GM21390 (cell line): ENCODE results near the gene SLC38A6.

Experiments
- ATAC-seq: cut with Tn5 transposase; IDR thresholded peaks from one replicate; pipeline ENCODE4 v1.9.1; 2021; ENCODE audit not compliant: unreplicated experiment

The SLC38A6 gene

GRCh38 chr14:60980811-60981632 is at the start of gene SLC38A6, which contains the start of gene TRMT5:
TSS of gene SLC38A6 (plus strand) at chr14:60981245. CDS start at chr14:60981278, 33 bp downstream.
TSS of gene TRMT5 (minus strand) at chr14:60981079. CDS start at chr14:60980973, 106 bp downstream.
- ATAC-seq: peak; percentile 85

GRCh38 chr14:60933920-60934655 is 47.0 kb upstream of the SLC38A6 start:
- ATAC-seq: no peak

- no peak for ATAC-seq
These were observed 45.7 kb upstream of the SLC38A6 start for GRCh38 chr14:60935319-60935718.

GRCh38 chr14:60943637-60944032 is 37.4 kb upstream of the SLC38A6 start:
- ATAC-seq: no peak

- no peak for ATAC-seq
These were observed 36.8 kb upstream of the SLC38A6 start for GRCh38 chr14:60944204-60944603.

GRCh38 chr14:60945984-60946383 is 35.1 kb upstream of the SLC38A6 start:
- no peak for ATAC-seq

- no peak for ATAC-seq
These were observed 34.3 kb upstream of the SLC38A6 start for GRCh38 chr14:60946773-60947172.

- ATAC-seq: no peak
These were observed 29.1 kb upstream of the SLC38A6 start for GRCh38 chr14:60951776-60952435.

GRCh38 chr14:60956202-60956601 is 24.8 kb upstream of the SLC38A6 start:
- ATAC-seq: no peak

GRCh38 chr14:60956632-60957031 is 24.4 kb upstream of the SLC38A6 start:
- no peak for ATAC-seq

- ATAC-seq: no peak
These were observed 22.9 kb upstream of the SLC38A6 start for GRCh38 chr14:60958146-60958545.

- no peak for ATAC-seq
These were observed 17.3 kb upstream of the SLC38A6 start for GRCh38 chr14:60963761-60964160.

GRCh38 chr14:60964904-60965303 is 16.1 kb upstream of the SLC38A6 start:
- no peak for ATAC-seq

- ATAC-seq: no peak
These were observed 15.6 kb upstream of the SLC38A6 start for GRCh38 chr14:60965402-60965801.

GRCh38 chr14:60968099-60968498 is 12.9 kb upstream of the SLC38A6 start:
- no peak for ATAC-seq

GRCh38 chr14:60968671-60969070 is 12.4 kb upstream of the SLC38A6 start:
- ATAC-seq: no peak

GRCh38 chr14:60970146-60970545 is 10.9 kb upstream of the SLC38A6 start:
- no peak for ATAC-seq

GRCh38 chr14:60971271-60971670 is 9.8 kb upstream of the SLC38A6 start:
- ATAC-seq: no peak

GRCh38 chr14:60972295-60972694 is 8.8 kb upstream of the SLC38A6 start:
- ATAC-seq: no peak

- ATAC-seq: no peak
These were observed 8.0 kb upstream of the SLC38A6 start for GRCh38 chr14:60973070-60973469.

GRCh38 chr14:60974090-60974651 is 6.9 kb upstream of the SLC38A6 start:
- ATAC-seq: no peak
